Sigmoid colon (tissue), 7 donors: ENCODE measurements around the gene ELAC2. TPM values are rescaled to one million over a fixed set of nuclear protein-coding genes. Genes with fewer than 3 reads are reported as not detected.

ENCODE experiments used
- DNase-seq: peaks from one replicate; pipeline ENCODE4 v3.0.0-alpha.2; 2019
- H3K27ac ChIP-seq, 4 donors: fragments of 200-600 bp; sonication (generic); one replicate each; pipeline ENCODE4 v1.5.1; 2016 to 2019; ENCODE audit warnings: mild to moderate bottlenecking in 1 of 4
- H3K27me3 ChIP-seq, 3 donors: fragments of 200-600 bp; sonication (generic); one replicate each; pipeline ENCODE4 v1.5.1; 2019; ENCODE audit warnings: mild to moderate bottlenecking in 1 of 3
- H3K36me3 ChIP-seq, 4 donors: fragments of 200-600 bp; sonication (generic); one replicate each; pipeline ENCODE4 v1.5.1; 2016 to 2019
- H3K4me1 ChIP-seq, 4 donors: fragments of 200-600 bp; sonication (generic); one replicate each; pipeline ENCODE4 v1.5.1; 2017 to 2019
- H3K4me3 ChIP-seq, 4 donors: fragments of 200-600 bp; sonication (generic); one replicate each; pipeline ENCODE4 v1.5.1; 2017 to 2019; ENCODE audit warnings: mild to moderate bottlenecking in 2 of 4, moderate library complexity in 1 of 4
- H3K9me3 ChIP-seq, 4 donors: fragments of 200-600 bp in 3 of 4; sonication (generic) in 3 of 4; one replicate each; pipeline versions ENCODE4 v1.5.1 to v1.6.1; 2013 to 2019
- EP300 ChIP-seq, 4 donors: sonication (generic); formaldehyde crosslinking; IDR thresholded peaks; one replicate each; pipeline ENCODE4 v1.6.1; 2017; ENCODE audit warnings: antibody characterized with exemption in 4 of 4
- POLR2A ChIP-seq, 2 donors: fragments of 450-650 bp; IDR thresholded peaks; one replicate each; pipeline ENCODE4 v1.6.1; 2016; ENCODE audit warnings: antibody characterized with exemption in 2 of 2, mild to moderate bottlenecking in 2 of 2, moderate library complexity in 2 of 2
- POLR2AphosphoS5 ChIP-seq, 4 donors: sonication (generic); formaldehyde crosslinking; IDR thresholded peaks; one replicate each; pipeline ENCODE4 v1.6.1; 2017; ENCODE audit warnings: antibody characterized with exemption in 4 of 4
- WGBS, 2 donors: extraction: QIAGEN DNeasy Blood & Tissue Kit; methylation state at CpG; one replicate each; pipeline ENCODE4 v1.1.7; 2013; 5-methylcytosine and 5-hydroxymethylcytosine counted together
- intact Hi-C: fragments of 100-400 bp; cut with DNase I; formaldehyde crosslinking; loops from one replicate; pipeline ENCODE4 v1.15.1; 2023
- polyA plus RNA-seq, 3 donors: library from polyadenylated mRNA; stranded (reverse); fragments of 200-250 nt; gene quantifications; one replicate each; pipeline ENCODE4 v1.2.3, GENCODE V29; 2013
- total RNA-seq, 4 donors: library from RNA; depleted of rRNA; stranded (reverse); fragments of >200 nt; gene quantifications; one replicate each; pipeline ENCODE4 v1.1.0, GENCODE V29; 2016
- TF ChIP-seq, protein P1 (sequence below), 4 experiments: fragments of 450-650 bp in 3 of 4; fragments of 200-600 bp in 1 of 4; IDR thresholded peaks; one replicate each; pipeline ENCODE4 v1.5.1; 2016 to 2019; ENCODE audit warnings: antibody characterized with exemption in 4 of 4, mild to moderate bottlenecking in 3 of 4, moderate library complexity in 2 of 4
- donor health status: healthy with polysubstance abuse.
- donor health status: Bipolar disorder and iron deficiency.
- donor health status: healthy.

Gene ELAC2
- total and polyA plus RNA-seq, 7 donors = 12.7 to 67.0 (median 46.9) TPM

GRCh38 chr17:13030459-13031300 lies 12.9 kb upstream of the ELAC2 start:
- no peaks in the 10 kb centered on the region for H3K4me1 ChIP-seq
- DNase-seq = no peak
- no peaks in the 10 kb centered on the region for H3K36me3 ChIP-seq
- intact Hi-C loops = no loop called here
- H3K9me3 ChIP-seq = no peaks in the 10 kb centered on the region
- H3K4me3 ChIP-seq = no peak overlapping the region
- no peak overlapping the region for H3K27ac ChIP-seq
- H3K27me3 ChIP-seq = no peaks in the 10 kb centered on the region
- TF ChIP-seq POLR2A (IDR thresholded peaks at IDR 0.05) = no peak
- TF ChIP-seq EP300 (IDR thresholded peaks at IDR 0.05) = no peak
- TF ChIP-seq, protein P1, sequence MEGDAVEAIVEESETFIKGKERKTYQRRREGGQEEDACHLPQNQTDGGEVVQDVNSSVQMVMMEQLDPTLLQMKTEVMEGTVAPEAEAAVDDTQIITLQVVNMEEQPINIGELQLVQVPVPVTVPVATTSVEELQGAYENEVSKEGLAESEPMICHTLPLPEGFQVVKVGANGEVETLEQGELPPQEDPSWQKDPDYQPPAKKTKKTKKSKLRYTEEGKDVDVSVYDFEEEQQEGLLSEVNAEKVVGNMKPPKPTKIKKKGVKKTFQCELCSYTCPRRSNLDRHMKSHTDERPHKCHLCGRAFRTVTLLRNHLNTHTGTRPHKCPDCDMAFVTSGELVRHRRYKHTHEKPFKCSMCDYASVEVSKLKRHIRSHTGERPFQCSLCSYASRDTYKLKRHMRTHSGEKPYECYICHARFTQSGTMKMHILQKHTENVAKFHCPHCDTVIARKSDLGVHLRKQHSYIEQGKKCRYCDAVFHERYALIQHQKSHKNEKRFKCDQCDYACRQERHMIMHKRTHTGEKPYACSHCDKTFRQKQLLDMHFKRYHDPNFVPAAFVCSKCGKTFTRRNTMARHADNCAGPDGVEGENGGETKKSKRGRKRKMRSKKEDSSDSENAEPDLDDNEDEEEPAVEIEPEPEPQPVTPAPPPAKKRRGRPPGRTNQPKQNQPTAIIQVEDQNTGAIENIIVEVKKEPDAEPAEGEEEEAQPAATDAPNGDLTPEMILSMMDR (IDR thresholded peaks at IDR 0.05) = peak in 3 of 4 experiments; percentile 44 to 71 (median 55)
- 57 to 63% methylated on average over 11 of the region's 11 CpGs for WGBS, 2 donors

GRCh38 chr17:13030056-13030455 lies 12.2 kb upstream of the ELAC2 start:
- WGBS, 2 donors = 61 to 64% methylated on average over 1 of the region's 1 CpG
- intact Hi-C loops = no loop called here
- H3K36me3 ChIP-seq = no peaks in the 10 kb centered on the region
- no peaks in the 10 kb centered on the region for H3K4me1 ChIP-seq
- no peaks in the 10 kb centered on the region for H3K27me3 ChIP-seq
- H3K4me3 ChIP-seq = no peak overlapping the region
- DNase-seq = no peak
- H3K27ac ChIP-seq = no peak overlapping the region
- TF ChIP-seq POLR2A (IDR thresholded peaks at IDR 0.05) (no peak), POLR2AphosphoS5 (IDR thresholded peaks at IDR 0.05) (no peak), EP300 (IDR thresholded peaks at IDR 0.05) (no peak)
- TF ChIP-seq, protein P1 (IDR thresholded peaks at IDR 0.05) = no peak
- no peaks in the 10 kb centered on the region for H3K9me3 ChIP-seq

DNA sequence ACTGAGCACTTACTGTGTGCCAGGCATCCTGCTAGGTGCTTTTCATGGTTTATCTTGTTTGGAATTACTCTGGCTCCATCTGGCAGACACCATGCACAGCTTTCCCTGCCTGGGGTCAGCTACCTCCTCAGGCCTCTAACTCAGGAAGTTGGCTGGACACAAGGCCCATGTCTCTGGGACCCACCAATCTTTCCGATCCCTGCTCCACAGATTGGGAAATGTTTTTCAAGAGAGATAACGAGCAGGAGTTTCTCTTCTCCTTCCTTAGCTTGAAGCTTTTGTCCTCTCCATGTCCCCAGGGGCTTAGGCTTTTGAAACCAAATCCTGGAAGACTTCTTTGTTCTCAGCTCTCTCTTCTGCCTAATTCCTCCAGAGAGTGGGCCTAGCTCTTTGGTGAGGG lies 11.5 kb upstream of the ELAC2 start:
- H3K4me3 ChIP-seq = no peak overlapping the region
- no peak for TF ChIP-seq POLR2AphosphoS5 (IDR thresholded peaks at IDR 0.05)
- TF ChIP-seq, protein P1 (IDR thresholded peaks at IDR 0.05) = no peak
- no peak for TF ChIP-seq EP300 (IDR thresholded peaks at IDR 0.05)
- TF ChIP-seq POLR2A (IDR thresholded peaks at IDR 0.05) = no peak
- no peaks in the 10 kb centered on the region for H3K9me3 ChIP-seq
- intact Hi-C loops = loop anchor here (10.0 kb wide), 1 partner anchor 1275 kb away; the partner anchor contains the start of gene HS3ST3B1
- 88% methylated on average over 2 of the region's 2 CpGs for WGBS, 2 donors
- no peak overlapping the region for H3K27ac ChIP-seq
- H3K27me3 ChIP-seq = no peaks in the 10 kb centered on the region
- H3K36me3 ChIP-seq = no peaks in the 10 kb centered on the region
- H3K4me1 ChIP-seq = peaks cover 0 to 4% (median 0%) of the 10 kb centered on the region in 4 donors
- DNase-seq = no peak

DNA sequence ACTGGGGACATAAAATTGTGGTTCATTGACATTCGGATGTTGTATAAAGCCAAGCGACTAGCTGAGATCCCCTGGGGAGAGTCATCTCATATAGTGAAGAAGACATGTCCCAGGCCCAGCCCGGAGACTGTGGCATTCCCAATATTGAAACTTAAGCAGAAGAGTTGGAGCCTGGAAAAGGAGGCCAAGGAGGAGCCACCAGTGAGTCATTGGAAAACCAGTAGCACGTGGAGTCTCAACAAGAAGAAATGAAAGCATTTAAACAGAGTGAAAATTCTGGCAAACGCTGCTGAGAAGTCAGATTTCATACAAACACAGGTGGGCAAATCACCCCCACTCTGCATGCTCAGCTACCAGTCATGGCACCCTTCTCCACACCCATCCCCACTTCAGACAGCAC lies 9.4 kb upstream of the ELAC2 start:
- intact Hi-C loops = loop anchor here (10.0 kb wide), 1 partner anchor 1278 kb away; the partner anchor contains the start of gene HS3ST3B1
- 89 to 92% methylated on average over 5 of the region's 5 CpGs for WGBS, 2 donors
- no peak overlapping the region for H3K4me3 ChIP-seq

More for the DNA sequence above, 9.4 kb upstream of the ELAC2 start:
- H3K4me1 ChIP-seq = peaks cover 0 to 6% (median 0%) of the 10 kb centered on the region in 4 donors
- no peak for DNase-seq
- no peaks in the 10 kb centered on the region for H3K27me3 ChIP-seq
- no peak for TF ChIP-seq POLR2A (IDR thresholded peaks at IDR 0.05)
- TF ChIP-seq POLR2AphosphoS5 (IDR thresholded peaks at IDR 0.05) = no peak
- no peak for TF ChIP-seq EP300 (IDR thresholded peaks at IDR 0.05)
- TF ChIP-seq, protein P1 (IDR thresholded peaks at IDR 0.05) = no peak
- H3K9me3 ChIP-seq = no peaks in the 10 kb centered on the region
- no peak overlapping the region for H3K27ac ChIP-seq
- H3K36me3 ChIP-seq = no peaks in the 10 kb centered on the region
